ENCODE data around the gene C1QTNF12. TPM values are rescaled to one million over a fixed set of nuclear protein-coding genes. Genes with fewer than 3 reads are reported as not detected.
A peak's percentile ranks its signal among the peaks of the same experiment; 100 is the strongest.

C1QTNF12 gene
- total RNA-seq, 1 donor from 2014 or later = 1.2 TPM

GRCh38 chr1:1282998-1283397 lies 36.5 kb upstream of the C1QTNF12 start:
- DNase-seq (ENCODE audit: low read depth) = peak; percentile 72

GRCh38 chr1:1281533-1282321 lies 35.2 kb upstream of the C1QTNF12 start:
- peak; percentile 72 for DNase-seq (ENCODE audit: low read depth)

- DNase-seq (ENCODE audit: low read depth) = no peak
Measured at GRCh38 chr1:1280782-1281481, 34.4 kb upstream of the C1QTNF12 start.

GRCh38 chr1:1279028-1279427 lies 32.5 kb upstream of the C1QTNF12 start:
- DNase-seq (ENCODE audit: low read depth) = no peak

GRCh38 chr1:1278620-1279019 lies 32.1 kb upstream of the C1QTNF12 start:
- no peak for DNase-seq (ENCODE audit: low read depth)

- no peak for DNase-seq (ENCODE audit: low read depth)
Measured at GRCh38 chr1:1275836-1276235, 29.3 kb upstream of the C1QTNF12 start.

- peak; percentile 34 for DNase-seq (ENCODE audit: low read depth)
Measured at GRCh38 chr1:1274931-1275431, 28.5 kb upstream of the C1QTNF12 start.

- no peak for DNase-seq (ENCODE audit: low read depth)
Measured at GRCh38 chr1:1274299-1274930, 27.9 kb upstream of the C1QTNF12 start.

GRCh38 chr1:1273512-1274298 lies 27.2 kb upstream of the C1QTNF12 start, which contains the start of gene UBE2J2:
TSS of gene UBE2J2 (minus strand) at chr1:1273854. CDS start at chr1:1267992, 5,862 bp downstream.
- DNase-seq (ENCODE audit: low read depth) = peak; percentile 87

- DNase-seq (ENCODE audit: low read depth) = peak; percentile 38
Measured at GRCh38 chr1:1273209-1273511, 26.6 kb upstream of the C1QTNF12 start.

- DNase-seq (ENCODE audit: low read depth) = no peak
Measured at GRCh38 chr1:1272341-1273208, 26.1 kb upstream of the C1QTNF12 start.

GRCh38 chr1:1270813-1271212 lies 24.3 kb upstream of the C1QTNF12 start:
- DNase-seq (ENCODE audit: low read depth) = no peak

GRCh38 chr1:1268284-1268682 lies 21.8 kb upstream of the C1QTNF12 start:
- no peak for DNase-seq (ENCODE audit: low read depth)

GRCh38 chr1:1267488-1268283 lies 21.2 kb upstream of the C1QTNF12 start:
- DNase-seq (ENCODE audit: low read depth) = no peak

- DNase-seq (ENCODE audit: low read depth) = peak; percentile 83
Measured at GRCh38 chr1:1264868-1265272, 18.3 kb upstream of the C1QTNF12 start.

- DNase-seq (ENCODE audit: low read depth) = peak; percentile 77
Measured at GRCh38 chr1:1264026-1264425, 17.5 kb upstream of the C1QTNF12 start.

- DNase-seq (ENCODE audit: low read depth) = no peak
Measured at GRCh38 chr1:1262758-1263157, 16.2 kb upstream of the C1QTNF12 start.

GRCh38 chr1:1262071-1262470 lies 15.5 kb upstream of the C1QTNF12 start:
- no peak for DNase-seq (ENCODE audit: low read depth)

- DNase-seq (ENCODE audit: low read depth) = no peak
Measured at GRCh38 chr1:1260843-1261560, 14.5 kb upstream of the C1QTNF12 start.

Data from myocyte (in vitro differentiated cells).